ENCODE measurements around the gene PKP2. TPM values are rescaled to one million over a fixed set of nuclear protein-coding genes. Genes with fewer than 3 reads are reported as not detected.

Gene PKP2
- total and polyA plus RNA-seq, 11 donors = 111 to 576 (median 368) TPM

DNA sequence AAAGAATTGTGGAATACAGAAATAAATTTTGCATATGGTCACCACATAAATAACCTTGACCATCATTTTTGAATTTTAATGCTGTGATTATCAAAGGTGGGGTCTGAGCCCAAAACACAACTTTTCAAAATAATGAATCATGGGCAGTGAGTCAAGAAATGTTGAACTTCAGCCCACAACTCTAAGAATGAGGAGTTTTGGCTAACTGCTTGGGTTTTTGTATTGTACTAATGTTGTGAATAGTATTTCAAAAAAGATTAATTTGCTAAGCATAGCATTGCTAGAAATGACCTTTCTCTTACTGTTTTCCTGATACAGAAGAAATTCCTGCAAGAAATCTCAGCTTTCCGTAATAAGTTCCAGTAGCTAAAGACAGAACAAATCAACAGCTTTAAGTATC is 116.5 kb downstream of the PKP2 start:
- Histone ChIP-seq H3K4me3 (no peak overlapping the region), H3K36me3 (no peaks in the 10 kb centered on the region), H3K27ac (no peak overlapping the region), H3K9me3 (no peaks in the 10 kb centered on the region), H3K4me1 (no peaks in the 10 kb centered on the region), H3K27me3 (no peaks in the 10 kb centered on the region)
- WGBS, 4 donors = 32 to 65% (median 54%) methylated on average over 1 of the region's 1 CpG
- no peak for ATAC-seq
- intact Hi-C loops (cut with DNase I) = loop anchor here in 1 of 10 donors (10.0 kb wide), 1 partner anchor 115 kb away; the partner anchor contains the start of gene PKP2
- TF ChIP-seq POLR2A (IDR thresholded peaks at IDR 0.05) (no peak), CTCF (IDR thresholded peaks at IDR 0.05) (no peak)
- no peak for DNase-seq

GRCh38 chr12:32777691-32778175 is 118.8 kb downstream of the PKP2 start:
- WGBS, 4 donors = 43 to 66% (median 58%) methylated on average over 6 of the region's 6 CpGs
- H3K27me3 ChIP-seq = peaks cover 0 to 4% (median 0%) of the 10 kb centered on the region in 9 donors
- intact Hi-C loops (cut with DNase I) = loop anchor here in 1 of 10 donors (5.0 kb wide), 1 partner anchor 150 kb away; no protein-coding TSS in a partner anchor
- no peak overlapping the region for H3K4me3 ChIP-seq
- ATAC-seq (no peak), DNase-seq (no peak)
- no peaks in the 10 kb centered on the region for H3K36me3 ChIP-seq
- no peak overlapping the region for H3K27ac ChIP-seq
- no peak for TF ChIP-seq POLR2A (IDR thresholded peaks at IDR 0.05)
- no peaks in the 10 kb centered on the region for H3K9me3 ChIP-seq
- no peaks in the 10 kb centered on the region for H3K4me1 ChIP-seq

DNA sequence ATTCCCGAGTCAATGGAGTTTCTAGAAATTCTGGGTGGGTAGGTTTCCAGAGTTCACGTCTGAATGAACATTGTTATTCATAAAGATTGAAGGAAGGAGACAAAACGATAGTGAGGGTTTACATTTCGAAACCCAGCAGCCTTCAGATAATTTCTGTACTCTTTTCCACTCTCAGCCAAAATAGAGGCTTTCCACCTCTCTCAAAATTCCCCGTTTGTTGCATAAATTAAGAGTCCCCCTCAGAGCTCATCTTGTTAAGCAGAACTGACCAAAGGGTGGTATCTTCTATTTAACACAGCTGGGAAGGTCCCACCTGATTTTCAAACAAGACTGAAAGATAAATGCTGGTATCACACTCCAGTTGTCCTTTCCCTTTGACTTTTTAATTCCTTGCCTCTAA is 119.4 kb downstream of the PKP2 start:
- DNase-seq (no peak), ATAC-seq (no peak)
- 53 to 72% (median 58%) methylated on average over 5 of the region's 5 CpGs for WGBS, 4 donors
- Histone ChIP-seq H3K36me3 (no peaks in the 10 kb centered on the region), H3K4me1 (no peaks in the 10 kb centered on the region), H3K27ac (no peak overlapping the region), H3K4me3 (no peak overlapping the region), H3K27me3 (peaks cover 0 to 4% (median 0%) of the 10 kb centered on the region in 9 donors), H3K9me3 (no peaks in the 10 kb centered on the region)
- no peak for TF ChIP-seq POLR2A (IDR thresholded peaks at IDR 0.05)
- no peak for TF ChIP-seq CTCF (IDR thresholded peaks at IDR 0.05)
- intact Hi-C loops (cut with DNase I) = loop anchor here in 1 of 10 donors (5.0 kb wide), 1 partner anchor 150 kb away; no protein-coding TSS in a partner anchor

DNA sequence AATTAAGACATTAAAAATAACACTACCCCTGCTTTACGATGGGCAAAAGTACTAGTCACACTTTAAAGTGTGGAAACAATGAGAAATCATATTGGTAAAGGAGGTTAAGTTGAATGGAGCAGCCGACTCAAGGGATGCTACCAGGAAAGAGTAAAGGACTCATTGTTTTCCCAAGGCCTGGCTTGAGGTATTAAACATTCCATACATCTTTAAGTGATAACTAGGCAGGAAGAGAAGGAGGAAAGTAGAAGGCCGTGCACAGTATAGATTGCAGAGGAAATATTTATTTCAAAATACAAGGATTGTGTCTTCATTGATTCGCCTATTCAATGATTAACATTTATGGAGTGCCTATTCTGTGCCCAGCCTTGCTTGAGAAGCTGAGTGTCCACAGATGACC is 120.3 kb downstream of the PKP2 start:
- intact Hi-C loops (cut with DNase I) = loop anchor here in 1 of 10 donors (5.0 kb wide), 1 partner anchor 151 kb away; no protein-coding TSS in a partner anchor
- peaks cover 0 to 4% (median 0%) of the 10 kb centered on the region in 9 donors for H3K27me3 ChIP-seq
- DNase-seq (no peak), ATAC-seq (no peak)
- WGBS, 4 donors = 68 to 80% (median 71%) methylated on average over 4 of the region's 4 CpGs
- no peak for TF ChIP-seq CTCF (IDR thresholded peaks at IDR 0.05)
- no peak for TF ChIP-seq POLR2A (IDR thresholded peaks at IDR 0.05)
- H3K27ac ChIP-seq = no peak overlapping the region
- no peaks in the 10 kb centered on the region for H3K9me3 ChIP-seq
- H3K4me3 ChIP-seq = no peak overlapping the region
- no peaks in the 10 kb centered on the region for H3K36me3 ChIP-seq
- no peaks in the 10 kb centered on the region for H3K4me1 ChIP-seq

- TF ChIP-seq CTCF (IDR thresholded peaks at IDR 0.05) (no peak), POLR2A (IDR thresholded peaks at IDR 0.05) (no peak)
- Histone ChIP-seq H3K9me3 (no peaks in the 10 kb centered on the region), H3K36me3 (no peaks in the 10 kb centered on the region), H3K27ac (no peak overlapping the region), H3K4me1 (no peaks in the 10 kb centered on the region), H3K27me3 (peaks cover 0 to 4% (median 0%) of the 10 kb centered on the region in 9 donors), H3K4me3 (no peak overlapping the region)
- no peak for DNase-seq
- intact Hi-C loops (cut with DNase I) = no loop called here
- 50 to 62% (median 57%) methylated on average over 6 of the region's 6 CpGs for WGBS, 4 donors
- ATAC-seq = no peak
Measured at GRCh38 chr12:32773691-32774090, 122.9 kb downstream of the PKP2 start.
